HepG2 (cell line): ENCODE measurements around the gene EPHA10. TPM values are rescaled to one million over a fixed set of nuclear protein-coding genes. Genes with fewer than 3 reads are reported as not detected.

Experiments used
- ATAC-seq: fragments of 200-7000 bp; cut with Tn5 transposase; 3 replicates; pipeline ENCODE4 v1.9.1; 2020; ENCODE audit warnings: mild to moderate bottlenecking, moderate library complexity
- BruUV-seq: library from RNA; stranded (reverse); fragments of 400-500 nt; replicated peaks from 2 replicates; lab custom pipeline; 2021; lab: Mats Ljungman, UMichigan
- CTCF ChIA-PET: fragments of 300-600 bp; formaldehyde crosslinking; extraction: SDS; loops from one replicate; lab custom pipeline; 2021; ENCODE audit warnings: low total read pairs, inconsistent platforms, low intra/inter-chr PET ratio; lab: Yijun Ruan, JAX
- POLR2A ChIA-PET: fragments of 350-600 bp; sonication (Branson Sonifier 250); formaldehyde crosslinking; loops from one replicate; lab custom pipeline; 2020; ENCODE audit warnings: antibody characterized with exemption, inconsistent platforms; lab: Yijun Ruan, JAX
- DNase-seq: peaks from one replicate; pipeline ENCODE4 v3.0.0-alpha.2; 2015; ENCODE audit warnings: low spot score
- FAIRE-seq: peaks from 3 replicates; lab custom pipeline; 2011; peaks lifted over from hg19 to GRCh38; lab: Jason Lieb, UNC
- H2AFZ ChIP-seq: one replicate; pipeline ENCODE4 v1.6.1; 2011; ENCODE audit warnings: low read length, inconsistent platforms
- H3K27ac ChIP-seq: fragments of 300-600 bp; 3 replicates; pipeline ENCODE4 v1.8.0; 2011; ENCODE audit warnings: mixed run types, mild to moderate bottlenecking, mixed read lengths, low read length, inconsistent platforms; ENCODE audit not compliant: insufficient read depth; ENCODE audit errors: extremely low read length
- H3K27me3 ChIP-seq, 2 experiments: fragments of 200-600 bp in 1 of 2; 2 replicates in 1 of 2; 3 replicates in 1 of 2; pipeline versions ENCODE4 v1.6.0 to v1.8.0; 2011; ENCODE audit warnings: low read length in 2 of 2, mild to moderate bottlenecking in 2 of 2, moderate library complexity in 2 of 2, inconsistent platforms in 1 of 2; ENCODE audit not compliant: insufficient read depth in 2 of 2, control insufficient read depth in 1 of 2
- H3K36me3 ChIP-seq, 2 experiments: fragments of 200-600 bp in 1 of 2; replicated peaks in 1 of 2; 2 replicates in 1 of 2; 3 replicates in 1 of 2; pipeline versions ENCODE4 v1.5.1 to v1.8.0; 2011; ENCODE audit warnings: low read length in 2 of 2, inconsistent platforms in 1 of 2; ENCODE audit not compliant: insufficient read depth in 2 of 2, control insufficient read depth in 1 of 2
- H3K4me1 ChIP-seq: 2 replicates; pipeline ENCODE4 v1.5.1; 2012; ENCODE audit warnings: low read length, inconsistent platforms; ENCODE audit not compliant: insufficient read depth
- H3K4me2 ChIP-seq: 2 replicates; pipeline ENCODE4 v1.6.0; 2011; ENCODE audit warnings: low read depth, low read length, inconsistent platforms
- H3K4me3 ChIP-seq, 3 experiments: fragments of 200-600 bp in 1 of 3; sonication (generic), shearing (Covaris generic) in 1 of 3; replicated peaks in 1 of 3; 2 replicates each; pipeline ENCODE4 v1.5.1; 2011 to 2016; ENCODE audit warnings: low read length in 3 of 3, inconsistent platforms in 2 of 3, low read depth in 2 of 3, mild to moderate bottlenecking in 2 of 3, control low read depth in 1 of 3, mixed read lengths in 1 of 3; ENCODE audit not compliant: insufficient read depth in 1 of 3
- H3K79me2 ChIP-seq: one replicate; pipeline ENCODE4 v1.6.1; 2011; ENCODE audit warnings: low read length, inconsistent platforms; ENCODE audit not compliant: insufficient read depth
- H3K9ac ChIP-seq: 2 replicates; pipeline ENCODE4 v1.6.0; 2011; ENCODE audit warnings: mild to moderate bottlenecking, low read depth, low read length, inconsistent platforms; ENCODE audit not compliant: insufficient read depth
- H3K9me3 ChIP-seq: 2 replicates; pipeline ENCODE4 v1.5.1; 2012; ENCODE audit warnings: mild to moderate bottlenecking, low read length
- H4K20me1 ChIP-seq: 2 replicates; pipeline ENCODE4 v1.6.0; 2011; ENCODE audit warnings: inconsistent platforms, mild to moderate bottlenecking, low read length, moderate library complexity; ENCODE audit not compliant: insufficient read depth
- ARID5B ChIP-seq: IDR thresholded peaks from 2 replicates; pipeline ENCODE4 v1.4.0; 2020; ENCODE audit warnings: mild to moderate bottlenecking, missing genetic modification reagents
- ATF3 ChIP-seq: sonication (generic); formaldehyde crosslinking; IDR thresholded peaks from 2 replicates; pipeline ENCODE4 v1.4.0; 2020; ENCODE audit warnings: missing genetic modification reagents
- CEBPB ChIP-seq: IDR thresholded peaks from 2 replicates; pipeline ENCODE4 v1.6.1; 2011; ENCODE audit warnings: low read depth, low read length, improper control_type of control experiment, borderline replicate concordance
- E2F2 ChIP-seq: sonication (generic); formaldehyde crosslinking; IDR thresholded peaks from 2 replicates; pipeline ENCODE4 v1.4.0; 2020; ENCODE audit warnings: missing genetic modification reagents, borderline replicate concordance
- FOSL1 ChIP-seq: sonication (generic); formaldehyde crosslinking; IDR thresholded peaks from 2 replicates; pipeline ENCODE4 v1.9.0; 2021; ENCODE audit warnings: missing genetic modification reagents, borderline replicate concordance
- FOSL2 ChIP-seq: sonication (generic); formaldehyde crosslinking; IDR thresholded peaks from 2 replicates; pipeline ENCODE4 v1.4.0; 2020; ENCODE audit warnings: missing genetic modification reagents
- FOXM1 ChIP-seq: sonication (generic); formaldehyde crosslinking; IDR thresholded peaks from 2 replicates; pipeline ENCODE4 v1.5.0; 2020; ENCODE audit warnings: missing genetic modification reagents
- HES4 ChIP-seq: sonication (generic); formaldehyde crosslinking; IDR thresholded peaks from 2 replicates; pipeline ENCODE4 v1.9.0; 2021; ENCODE audit warnings: mild to moderate bottlenecking, missing genetic modification reagents, borderline replicate concordance
- JUN ChIP-seq: sonication (generic); formaldehyde crosslinking; IDR thresholded peaks from 2 replicates; pipeline ENCODE4 v1.4.0; 2020; ENCODE audit warnings: mild to moderate bottlenecking, missing genetic modification reagents
- KMT2A ChIP-seq: sonication (generic); formaldehyde crosslinking; IDR thresholded peaks from 2 replicates; pipeline ENCODE4 v1.4.0; 2020; ENCODE audit warnings: missing genetic modification reagents
- LCORL ChIP-seq, 2 experiments: fragments of 450-650 bp in 1 of 2; sonication (generic) in 1 of 2; formaldehyde crosslinking in 1 of 2; IDR thresholded peaks; 2 replicates each; pipeline versions ENCODE4 v1.5.0 to v1.6.1; 2017 to 2020; ENCODE audit warnings: antibody characterized with exemption in 1 of 2, missing genetic modification reagents in 1 of 2
- MTERF4 ChIP-seq: sonication (generic); formaldehyde crosslinking; IDR thresholded peaks from 2 replicates; pipeline ENCODE4 v1.8.0; 2023; ENCODE audit warnings: mild to moderate bottlenecking, missing genetic modification reagents
- RARA ChIP-seq: IDR thresholded peaks from 2 replicates; pipeline ENCODE4 v1.6.1; 2016; ENCODE audit warnings: missing genetic modification reagents, missing compliant biosample characterization
- RXRB ChIP-seq: IDR thresholded peaks from 2 replicates; pipeline ENCODE4 v1.6.1; 2016; ENCODE audit warnings: borderline replicate concordance, missing genetic modification reagents, missing compliant biosample characterization
- SAP130 ChIP-seq: IDR thresholded peaks from 2 replicates; pipeline ENCODE4 v1.6.1; 2016; ENCODE audit warnings: low read depth
- SMC3 ChIP-seq: IDR thresholded peaks from 2 replicates; pipeline ENCODE4 v1.6.1; 2011; ENCODE audit warnings: low read length, improper control_type of control experiment
- SRY ChIP-seq: sonication (generic); formaldehyde crosslinking; IDR thresholded peaks from 2 replicates; pipeline ENCODE4 v1.8.0; 2022; ENCODE audit warnings: mild to moderate bottlenecking, missing genetic modification reagents
- ZNF317 ChIP-seq: sonication (generic); formaldehyde crosslinking; IDR thresholded peaks from 2 replicates; pipeline ENCODE4 v1.5.0; 2020; ENCODE audit warnings: mild to moderate bottlenecking, missing genetic modification reagents
- ZNF335 ChIP-seq: sonication (generic); formaldehyde crosslinking; IDR thresholded peaks from 2 replicates; pipeline ENCODE4 v1.4.0; 2020; ENCODE audit warnings: missing genetic modification reagents
- ZNF367 ChIP-seq: sonication (generic); formaldehyde crosslinking; IDR thresholded peaks from 2 replicates; pipeline ENCODE4 v1.4.0; 2020; ENCODE audit warnings: missing genetic modification reagents, borderline replicate concordance
- ZNF75D ChIP-seq: sonication (generic); formaldehyde crosslinking; IDR thresholded peaks from 2 replicates; pipeline ENCODE4 v1.8.1; 2023; ENCODE audit warnings: missing genetic modification reagents, mild to moderate bottlenecking, borderline replicate concordance
- WGBS: methylation state at CpG from one replicate; pipeline ENCODE4 v1.1.6; 2017; ENCODE audit warnings: low lambda C conversion rate; 5-methylcytosine and 5-hydroxymethylcytosine counted together
- in situ Hi-C: cut with HindIII; loops from 2 replicates; pipeline ENCODE4 v1.10.0; 2017; ENCODE audit warnings: low pct_unique_long_range_greater_than_20kb; ENCODE audit not compliant: extremely low pct_ligation_motif_present
- intact Hi-C: fragments of 100-400 bp; cut with micrococcal nuclease; formaldehyde crosslinking; loops from one replicate; pipeline ENCODE4 v1.10.0; 2022; ENCODE audit not compliant: unreplicated experiment
- polyA plus RNA-seq, 8 experiments: library from polyadenylated mRNA; depleted of rRNA in 3 of 8; stranded (reverse) in 7 of 8; unstranded in 1 of 8; fragments of >200 nt; fragmentation: Illumina TruSeq in 4 of 8; extraction: Trizol in 4 of 8; gene quantifications; 2 replicates each; pipeline versions ENCODE4 v1.2.1 to v1.2.3, GENCODE V29; 2011 to 2016; ENCODE audit warnings: low read depth in 4 of 8, missing spikeins in 1 of 8, mixed read lengths in 1 of 8; ENCODE audit not compliant: insufficient read depth in 1 of 8
- total RNA-seq, 5 experiments: library from RNA; depleted of rRNA; stranded (reverse); fragments of >200 nt; fragmentation: Illumina TruSeq; extraction: Trizol; gene quantifications; 2 replicates each; pipeline ENCODE4 v1.2.3, GENCODE V29; 2016; ENCODE audit warnings: low read depth in 1 of 5

EPHA10 gene
- total and polyA plus RNA-seq, 2 of the 13 experiments (the other 11 are each of a cell fraction or from before 2014, with no cell fraction given): 0.11 to 0.58 TPM

- Histone ChIP-seq H3K9ac (no peak overlapping the region), H3K4me2 (no peak overlapping the region), H2AFZ (no peak overlapping the region), H4K20me1 (no peaks in the 10 kb centered on the region), H3K4me1 (peaks cover 6% of the 10 kb centered on the region; the same call in 1 of the 2 replicates), H3K79me2 (no peaks in the 10 kb centered on the region), H3K36me3 (no peaks in the 10 kb centered on the region), H3K4me3 (no peak overlapping the region), H3K27me3 (no peaks in the 10 kb centered on the region), H3K9me3 (no peaks in the 10 kb centered on the region), H3K27ac (no peak overlapping the region)
- FAIRE-seq: no peak
- ChIA-PET POLR2A (no interaction called here), CTCF (no interaction called here)
- 2% methylated on average over 2 of the region's 2 CpGs for WGBS
- peak; percentile 55 for ATAC-seq
- intact Hi-C loops (no loop called here), in situ Hi-C loops (no loop called here)
- no TSS peak for BruUV-seq
- DNase-seq: peak; percentile 69
- TF ChIP-seq LCORL (IDR thresholded peaks at IDR 0.05): no peak
- no peak for TF ChIP-seq LCORL (CRISPR knock-in tag; IDR thresholded peaks at IDR 0.05)
- TF ChIP-seq KMT2A: no peak
- peak; percentile 93 for TF ChIP-seq FOSL2 (CRISPR knock-in tag)
- TF ChIP-seq SMC3: no peak
- TF ChIP-seq MTERF4: no peak
- no peak for TF ChIP-seq CEBPB
- TF ChIP-seq SRY: no peak
- 0 out of 2 replicates have a peak, but pooled peaks have one; percentile 16 for TF ChIP-seq SAP130
- TF ChIP-seq FOSL1 (CRISPR knock-in tag): peak; percentile 72
- no peak for TF ChIP-seq ZNF317 (CRISPR knock-in tag)
- TF ChIP-seq ARID5B (CRISPR knock-in tag): 0 out of 2 replicates have a peak, but pooled peaks have one; percentile 37
- no peak for TF ChIP-seq ZNF335 (CRISPR knock-in tag)
- no peak for TF ChIP-seq ZNF367 (CRISPR knock-in tag)
- no peak for TF ChIP-seq E2F2 (CRISPR knock-in tag)
- no peak for TF ChIP-seq ATF3
- TF ChIP-seq FOXM1: no peak
- peak; percentile 61; the same call in 1 of the 2 replicates for TF ChIP-seq JUN
- TF ChIP-seq RXRB (CRISPR knock-in tag): peak; percentile 19; the same call in 1 of the 2 replicates
- TF ChIP-seq ZNF75D (CRISPR knock-in tag): no peak
- TF ChIP-seq HES4 (CRISPR knock-in tag): no peak
- TF ChIP-seq RARA (CRISPR knock-in tag): peak; percentile 38; the same call in 1 of the 2 replicates
These were observed 25.7 kb downstream of the EPHA10 start for GRCh38 chr1:37739222-37739621.
